HG03469 (cell line): ENCODE data around the gene FAM120AOS.

Experiments
- ATAC-seq: cut with Tn5 transposase; IDR thresholded peaks from one replicate; pipeline ENCODE4 v1.9.1; 2021; ENCODE audit warnings: mild to moderate bottlenecking, moderate library complexity, moderate number of reproducible peaks; ENCODE audit not compliant: unreplicated experiment

Gene FAM120AOS

GRCh38 chr9:93467462-93467861, 14.1 kb upstream of the FAM120AOS start:
- ATAC-seq = no peak

- no peak for ATAC-seq
Measured at GRCh38 chr9:93467062-93467416, 13.7 kb upstream of the FAM120AOS start.

- no peak for ATAC-seq
Measured at GRCh38 chr9:93466416-93467061, 13.2 kb upstream of the FAM120AOS start.

GRCh38 chr9:93465855-93466254, 12.5 kb upstream of the FAM120AOS start:
- no peak for ATAC-seq

- ATAC-seq = no peak
Measured at GRCh38 chr9:93464876-93465275, 11.5 kb upstream of the FAM120AOS start.

- ATAC-seq = no peak
Measured at GRCh38 chr9:93464395-93464794, 11.0 kb upstream of the FAM120AOS start.

GRCh38 chr9:93463638-93464248, 10.4 kb upstream of the FAM120AOS start:
- no peak for ATAC-seq

- ATAC-seq = no peak
Measured at GRCh38 chr9:93461821-93462220, 8.4 kb upstream of the FAM120AOS start.

- ATAC-seq = no peak
Measured at GRCh38 chr9:93461414-93461743, 8.0 kb upstream of the FAM120AOS start.

- no peak for ATAC-seq
Measured at GRCh38 chr9:93460689-93461413, 7.5 kb upstream of the FAM120AOS start.

- ATAC-seq = no peak
Measured at GRCh38 chr9:93459432-93459847, 6.1 kb upstream of the FAM120AOS start.

GRCh38 chr9:93458712-93459111, 5.3 kb upstream of the FAM120AOS start:
- no peak for ATAC-seq

GRCh38 chr9:93457006-93457405, 3.6 kb upstream of the FAM120AOS start:
- no peak for ATAC-seq

- ATAC-seq = no peak
Measured at GRCh38 chr9:93456504-93456903, 3.1 kb upstream of the FAM120AOS start.

- ATAC-seq = no peak
Measured at GRCh38 chr9:93456022-93456421, 2.6 kb upstream of the FAM120AOS start.

- ATAC-seq = no peak
Measured at GRCh38 chr9:93452710-93453046, 703 bp downstream of the FAM120AOS start.

GRCh38 chr9:93451849-93452709, 1.3 kb downstream of the FAM120AOS start:
- ATAC-seq = no peak

GRCh38 chr9:93450945-93451815, 2.2 kb downstream of the FAM120AOS start, which contains the start of gene FAM120A:
Gene FAM120A (plus strand): TSS chr9:93451685. CDS start chr9:93451916, 231 bp downstream.
- ATAC-seq = peak; percentile 40

GRCh38 chr9:93447655-93448054, 5.7 kb downstream of the FAM120AOS start:
- no peak for ATAC-seq

- ATAC-seq = no peak
Measured at GRCh38 chr9:93446073-93446472, 7.3 kb downstream of the FAM120AOS start.
